AG04450 (cell line): ENCODE results near the gene CD3G. TPM values are rescaled to one million over a fixed set of nuclear protein-coding genes. Genes with fewer than 3 reads are reported as not detected.

Experiments used
- CTCF ChIA-PET: fragments of 300-600, 350-600 bp; formaldehyde crosslinking; extraction: SDS; loops from one replicate; lab custom pipeline; 2022; ENCODE audit warnings: antibody characterized with exemption, inconsistent platforms; lab: Charles Lee
- POLR2A ChIA-PET: fragments of 350-600 bp; formaldehyde crosslinking; extraction: SDS; loops from one replicate; lab custom pipeline; 2021; ENCODE audit warnings: antibody characterized with exemption, inconsistent platforms; lab: Yijun Ruan, JAX
- DNase-seq: peaks from one replicate; pipeline ENCODE4 v3.0.0-alpha.2; 2011; ENCODE audit warnings: low read depth, low spot score
- H3K27ac ChIP-seq: one replicate; pipeline ENCODE4 v1.5.1; 2012; ENCODE audit warnings: low read depth, low read length, control low read depth
- H3K27me3 ChIP-seq: one replicate; pipeline ENCODE4 v1.6.0; 2012; ENCODE audit warnings: low read length; ENCODE audit not compliant: control insufficient read depth, insufficient read depth
- H3K4me3 ChIP-seq: 2 replicates; pipeline ENCODE4 v1.5.1; 2011; ENCODE audit warnings: mild to moderate bottlenecking, low read depth, low read length, control low read depth
- H3K9me3 ChIP-seq: 2 replicates; pipeline ENCODE4 v1.5.1; 2012; ENCODE audit warnings: low read length; ENCODE audit not compliant: control insufficient read depth, insufficient read depth
- polyA plus RNA-seq: library from polyadenylated mRNA; depleted of rRNA; stranded (reverse); fragments of >200 nt; gene quantifications from 2 replicates; pipeline ENCODE4 v1.2.3, GENCODE V29; 2011
- TF ChIP-seq, protein P1 (sequence below): IDR thresholded peaks from 2 replicates; pipeline ENCODE4 v1.5.1; 2011; ENCODE audit warnings: low read depth, low read length, control low read depth, inconsistent platforms

CD3G gene
- polyA plus RNA-seq, 1 experiment, result not detected

DNA sequence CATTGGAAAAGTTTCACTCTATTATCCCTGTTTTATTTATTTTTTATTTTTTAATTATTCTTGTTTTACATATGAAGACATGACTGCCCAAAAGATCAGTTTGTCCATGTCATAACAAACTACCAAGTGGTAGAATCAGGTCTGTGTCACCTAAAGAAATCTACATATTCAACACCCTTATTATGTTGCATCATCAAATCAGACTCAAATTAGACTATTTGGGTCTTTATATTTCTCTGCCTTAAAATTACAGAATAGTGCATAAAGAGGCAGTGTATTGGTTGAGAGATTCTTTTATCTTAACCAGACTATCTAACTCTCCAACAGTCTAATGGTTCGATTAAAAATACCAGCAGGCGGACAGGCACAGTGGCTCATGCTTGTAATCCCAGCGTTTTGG lies 38.8 kb downstream of the CD3G start:
- DNase-seq, result no peak
- TF ChIP-seq, protein P1, sequence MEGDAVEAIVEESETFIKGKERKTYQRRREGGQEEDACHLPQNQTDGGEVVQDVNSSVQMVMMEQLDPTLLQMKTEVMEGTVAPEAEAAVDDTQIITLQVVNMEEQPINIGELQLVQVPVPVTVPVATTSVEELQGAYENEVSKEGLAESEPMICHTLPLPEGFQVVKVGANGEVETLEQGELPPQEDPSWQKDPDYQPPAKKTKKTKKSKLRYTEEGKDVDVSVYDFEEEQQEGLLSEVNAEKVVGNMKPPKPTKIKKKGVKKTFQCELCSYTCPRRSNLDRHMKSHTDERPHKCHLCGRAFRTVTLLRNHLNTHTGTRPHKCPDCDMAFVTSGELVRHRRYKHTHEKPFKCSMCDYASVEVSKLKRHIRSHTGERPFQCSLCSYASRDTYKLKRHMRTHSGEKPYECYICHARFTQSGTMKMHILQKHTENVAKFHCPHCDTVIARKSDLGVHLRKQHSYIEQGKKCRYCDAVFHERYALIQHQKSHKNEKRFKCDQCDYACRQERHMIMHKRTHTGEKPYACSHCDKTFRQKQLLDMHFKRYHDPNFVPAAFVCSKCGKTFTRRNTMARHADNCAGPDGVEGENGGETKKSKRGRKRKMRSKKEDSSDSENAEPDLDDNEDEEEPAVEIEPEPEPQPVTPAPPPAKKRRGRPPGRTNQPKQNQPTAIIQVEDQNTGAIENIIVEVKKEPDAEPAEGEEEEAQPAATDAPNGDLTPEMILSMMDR, result no peak
- H3K27ac ChIP-seq, result no peak overlapping the region
- no peaks in the 10 kb centered on the region for H3K27me3 ChIP-seq
- CTCF ChIA-PET, result no interaction called here
- POLR2A ChIA-PET, result no interaction called here
- H3K4me3 ChIP-seq, result no peak overlapping the region
- no peaks in the 10 kb centered on the region for H3K9me3 ChIP-seq

DNA sequence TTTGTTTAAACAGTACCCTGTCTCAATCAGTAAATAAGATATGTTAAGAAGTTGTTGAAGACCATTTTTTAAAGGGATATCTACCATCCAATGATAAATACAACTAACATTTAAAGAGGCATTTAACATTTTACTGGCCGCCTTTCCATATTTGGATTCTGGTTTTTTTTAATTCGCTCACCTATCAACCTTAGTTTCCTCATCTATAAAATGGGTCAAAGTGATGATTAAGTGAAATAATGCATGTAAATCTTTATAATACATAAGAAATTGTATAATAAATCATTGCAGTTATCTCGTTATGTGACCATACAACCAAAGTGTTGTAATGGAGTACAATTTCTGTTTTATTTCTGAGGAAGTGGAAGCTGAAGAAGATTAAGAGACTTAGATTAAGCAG lies 39.5 kb downstream of the CD3G start:
- Histone ChIP-seq H3K27ac (no peak overlapping the region), H3K9me3 (no peaks in the 10 kb centered on the region), H3K4me3 (no peak overlapping the region), H3K27me3 (no peaks in the 10 kb centered on the region)
- TF ChIP-seq, protein P1, result no peak
- ChIA-PET CTCF (no interaction called here), POLR2A (no interaction called here)
- DNase-seq, result no peak

DNA sequence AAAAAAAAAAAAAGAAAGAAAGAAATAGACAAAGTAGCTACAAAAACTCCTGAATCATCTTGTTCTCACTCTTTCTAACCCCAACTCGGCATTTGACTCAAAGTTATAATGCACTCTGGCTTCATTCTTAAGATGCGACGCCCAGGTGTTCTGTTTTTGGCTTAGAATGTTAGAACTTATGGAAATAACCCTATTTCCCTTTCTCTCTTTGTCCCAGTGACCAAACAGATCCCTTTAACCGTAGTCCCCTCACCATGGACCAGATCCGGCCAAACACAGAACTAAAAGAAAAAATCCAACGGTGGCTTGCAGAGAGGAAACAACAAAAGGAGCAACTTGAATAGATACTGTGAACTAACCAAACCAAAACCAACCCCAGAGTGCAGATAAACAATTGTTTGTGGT lies 52.0 kb downstream of the CD3G start:
- no peak for DNase-seq

DNA sequence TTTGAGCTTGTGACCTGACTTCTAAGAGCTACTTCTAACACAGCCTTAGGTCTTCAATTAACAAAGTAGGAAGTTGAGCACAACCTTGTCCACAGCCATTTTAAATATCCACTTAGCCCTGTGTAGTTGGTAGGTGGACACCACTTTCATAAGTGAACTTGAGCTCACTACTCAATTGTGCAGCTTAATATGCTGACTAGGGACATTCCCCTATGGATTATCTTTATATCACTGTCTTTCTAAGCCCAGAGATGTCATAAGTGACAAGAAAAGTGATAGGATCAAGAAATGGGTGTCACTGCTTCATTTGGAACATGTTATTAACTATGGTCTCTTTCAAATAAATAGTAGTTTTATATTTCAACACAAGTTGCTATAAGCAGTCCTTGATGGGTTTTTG lies 53.3 kb downstream of the CD3G start:
- ChIA-PET CTCF (interaction anchor here (0.6 to 4.2 kb wide), 3 partner anchors 91 to 675 kb away, joined by 3 to 16 read pairs (median 3); no protein-coding TSS in a partner anchor), POLR2A (no interaction called here)
- DNase-seq, result no peak

More for the DNA sequence above, 52.0 kb downstream of the CD3G start:
- CTCF ChIA-PET, result interaction anchor here (4.2 kb wide), 1 partner anchor 92 kb away, joined by 16 read pairs; no protein-coding TSS in a partner anchor
- no peak overlapping the region for H3K27ac ChIP-seq
- no peak overlapping the region for H3K4me3 ChIP-seq
- POLR2A ChIA-PET, result no interaction called here
- no peaks in the 10 kb centered on the region for H3K9me3 ChIP-seq
- TF ChIP-seq, protein P1, result no peak
- no peaks in the 10 kb centered on the region for H3K27me3 ChIP-seq

DNA sequence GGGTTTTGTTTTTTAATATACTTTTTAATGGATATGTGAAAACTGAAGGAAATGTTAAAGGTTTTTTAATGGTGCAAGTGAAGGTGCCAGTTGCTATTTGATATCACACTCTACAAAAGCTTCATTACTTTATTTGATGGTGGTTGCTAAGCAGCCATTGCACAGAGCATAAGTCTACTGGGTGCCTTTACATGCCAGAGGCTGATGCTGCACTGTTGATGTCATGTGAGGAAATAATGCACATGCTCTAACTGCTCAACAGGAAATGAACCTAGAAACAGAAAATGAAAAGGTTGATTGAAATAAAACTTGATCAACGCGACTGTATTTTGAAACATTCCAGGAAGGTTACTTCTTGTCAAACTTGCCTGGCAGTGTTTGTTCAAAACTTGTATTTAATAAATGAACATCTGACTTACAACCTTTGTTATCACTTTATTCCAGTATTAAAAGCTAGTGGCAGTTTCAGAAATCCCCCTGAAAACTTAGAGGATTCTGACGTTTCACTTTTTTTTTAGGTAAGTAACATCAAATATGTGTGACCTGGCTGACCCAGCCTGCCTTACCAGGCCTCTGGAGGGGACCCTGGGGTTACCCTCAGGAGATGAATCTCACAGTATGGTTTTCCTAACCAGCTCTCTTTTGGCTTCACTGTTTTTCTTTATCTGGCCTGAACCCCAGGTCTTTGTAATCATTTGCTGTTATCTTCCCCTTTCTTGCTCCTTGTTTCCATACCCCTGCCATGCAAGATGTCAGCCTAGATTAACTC lies 54.8 kb downstream of the CD3G start:
- Histone ChIP-seq H3K9me3 (no peaks in the 10 kb centered on the region), H3K4me3 (no peak overlapping the region), H3K27ac (no peak overlapping the region), H3K27me3 (no peaks in the 10 kb centered on the region)
- ChIA-PET POLR2A (no interaction called here), CTCF (interaction anchor here (4.2 kb wide), 1 partner anchor 89 kb away, joined by 16 read pairs; no protein-coding TSS in a partner anchor)
- DNase-seq, result no peak
- TF ChIP-seq, protein P1, result no peak

More for the DNA sequence above, 53.3 kb downstream of the CD3G start:
- H3K27ac ChIP-seq, result no peak overlapping the region
- H3K4me3 ChIP-seq, result no peak overlapping the region
- TF ChIP-seq, protein P1, result no peak
- H3K9me3 ChIP-seq, result no peaks in the 10 kb centered on the region
- H3K27me3 ChIP-seq, result no peaks in the 10 kb centered on the region
